ENCODE results near the gene AKAP13.

Gene AKAP13

GRCh38 chr15:85684174-85684710, 303.8 kb downstream of the AKAP13 start:
- Histone ChIP-seq H3K36me3 (ENCODE audit: insufficient read depth, low read depth, low read length) (peaks cover 39% of the 10 kb centered on the region), H3K9ac (ENCODE audit: low read depth, low read length) (no peak overlapping the region), H3K27me3 (ENCODE audit: insufficient read depth, low read length) (no peaks in the 10 kb centered on the region), H3K27ac (ENCODE audit: low read length) (no peak overlapping the region), H3K9me3 (ENCODE audit: insufficient read depth, low read depth, low read length) (no peaks in the 10 kb centered on the region), H3K4me1 (ENCODE audit: insufficient read depth, low read length) (peaks cover 3% of the 10 kb centered on the region; the same call in 1 of the 2 replicates), H3K4me3 (ENCODE audit: low read length) (no peak overlapping the region)

GRCh38 chr15:85685356-85685755, 305.0 kb downstream of the AKAP13 start:
- H3K4me3 ChIP-seq (ENCODE audit: low read length): no peak overlapping the region
- no peaks in the 10 kb centered on the region for H3K9me3 ChIP-seq (ENCODE audit: insufficient read depth, low read depth, low read length)
- no peak overlapping the region for H3K27ac ChIP-seq (ENCODE audit: low read length)
- H3K27me3 ChIP-seq (ENCODE audit: insufficient read depth, low read length): no peaks in the 10 kb centered on the region
- H3K4me1 ChIP-seq (ENCODE audit: insufficient read depth, low read length): peaks cover 13% of the 10 kb centered on the region; the same call in 1 of the 2 replicates
- H3K36me3 ChIP-seq (ENCODE audit: insufficient read depth, low read depth, low read length): peaks cover 39% of the 10 kb centered on the region
- no peak overlapping the region for H3K9ac ChIP-seq (ENCODE audit: low read depth, low read length)

- Histone ChIP-seq H3K4me3 (ENCODE audit: low read length) (no peak overlapping the region), H3K27ac (ENCODE audit: low read length) (no peak overlapping the region), H3K27me3 (ENCODE audit: insufficient read depth, low read length) (no peaks in the 10 kb centered on the region), H3K9me3 (ENCODE audit: insufficient read depth, low read depth, low read length) (no peaks in the 10 kb centered on the region), H3K9ac (ENCODE audit: low read depth, low read length) (no peak overlapping the region), H3K36me3 (ENCODE audit: insufficient read depth, low read depth, low read length) (peaks cover 39% of the 10 kb centered on the region), H3K4me1 (ENCODE audit: insufficient read depth, low read length) (peaks cover 19% of the 10 kb centered on the region; the same call in 1 of the 2 replicates)
Measured at GRCh38 chr15:85687329-85687728, 306.9 kb downstream of the AKAP13 start.

- no peak overlapping the region for H3K4me3 ChIP-seq (ENCODE audit: low read length)
- H3K4me1 ChIP-seq (ENCODE audit: insufficient read depth, low read length): peaks cover 19% of the 10 kb centered on the region; the same call in 1 of the 2 replicates
- peaks cover 48% of the 10 kb centered on the region for H3K36me3 ChIP-seq (ENCODE audit: insufficient read depth, low read depth, low read length)
- H3K9me3 ChIP-seq (ENCODE audit: insufficient read depth, low read depth, low read length): no peaks in the 10 kb centered on the region
- H3K27ac ChIP-seq (ENCODE audit: low read length): no peak overlapping the region
- H3K9ac ChIP-seq (ENCODE audit: low read depth, low read length): no peak overlapping the region
- no peaks in the 10 kb centered on the region for H3K27me3 ChIP-seq (ENCODE audit: insufficient read depth, low read length)
Measured at GRCh38 chr15:85688711-85689110, 308.3 kb downstream of the AKAP13 start.

- Histone ChIP-seq H3K27ac (ENCODE audit: low read length) (peak overlapping the region; percentile 65), H3K27me3 (ENCODE audit: insufficient read depth, low read length) (no peaks in the 10 kb centered on the region), H3K4me3 (ENCODE audit: low read length) (peak overlapping the region; percentile 51; the same call in 1 of the 2 replicates), H3K4me1 (ENCODE audit: insufficient read depth, low read length) (peaks cover 19% of the 10 kb centered on the region; the same call in 1 of the 2 replicates), H3K9ac (ENCODE audit: low read depth, low read length) (peak overlapping the region; percentile 73), H3K36me3 (ENCODE audit: insufficient read depth, low read depth, low read length) (peaks cover 49% of the 10 kb centered on the region), H3K9me3 (ENCODE audit: insufficient read depth, low read depth, low read length) (no peaks in the 10 kb centered on the region)
Measured at GRCh38 chr15:85689729-85690128, 309.3 kb downstream of the AKAP13 start.

GRCh38 chr15:85690561-85691231, 310.3 kb downstream of the AKAP13 start:
- no peak overlapping the region for H3K4me3 ChIP-seq (ENCODE audit: low read length)

DNA sequence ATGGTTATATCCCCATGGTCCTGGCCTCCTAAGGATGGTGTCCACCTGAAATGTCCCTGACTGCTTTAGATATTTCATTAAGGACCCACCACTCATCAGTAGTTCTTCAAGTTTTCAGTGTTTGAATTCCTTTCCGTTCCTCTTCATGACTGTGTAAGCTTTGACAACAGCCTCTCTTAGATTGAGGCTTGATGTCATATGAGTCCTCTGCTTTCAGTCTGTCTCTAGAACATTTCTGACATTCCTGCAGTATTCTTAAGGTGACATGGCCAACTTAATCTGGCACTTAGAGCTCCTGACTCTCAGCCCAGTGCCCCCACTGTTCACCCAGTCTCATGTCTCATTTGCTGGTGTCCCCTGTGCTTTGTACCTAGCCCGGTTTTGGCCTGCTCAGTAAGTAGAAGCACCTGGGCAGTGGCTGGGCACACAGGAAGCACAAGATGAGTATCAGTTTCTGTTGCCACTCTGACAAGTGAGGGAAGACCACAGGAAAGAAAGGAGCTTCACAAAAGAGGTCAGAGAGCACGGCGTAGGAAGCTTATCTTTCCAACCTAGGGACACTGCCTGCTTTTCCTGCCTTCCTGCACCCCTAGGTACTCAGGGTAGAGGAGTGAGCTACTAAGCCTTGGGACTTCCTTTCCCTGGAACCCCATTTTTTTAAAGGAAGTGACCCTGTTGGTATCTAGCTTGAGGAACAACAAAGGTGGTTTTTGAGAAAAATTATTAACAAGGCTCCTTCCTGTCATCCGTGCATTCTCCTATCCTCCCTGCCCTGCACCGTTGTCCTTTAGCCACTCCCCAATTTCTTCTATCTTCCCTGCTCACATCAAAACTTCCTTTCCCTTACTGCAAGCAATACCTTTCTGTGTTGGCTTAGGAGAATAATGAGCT, 311.2 kb downstream of the AKAP13 start:
- H3K4me3 ChIP-seq (ENCODE audit: low read length): no peak overlapping the region
- H3K4me1 ChIP-seq (ENCODE audit: insufficient read depth, low read length): peaks cover 19% of the 10 kb centered on the region; the same call in 1 of the 2 replicates
- H3K9ac ChIP-seq (ENCODE audit: low read depth, low read length): no peak overlapping the region
- no peaks in the 10 kb centered on the region for H3K27me3 ChIP-seq (ENCODE audit: insufficient read depth, low read length)
- H3K36me3 ChIP-seq (ENCODE audit: insufficient read depth, low read depth, low read length): peaks cover 48% of the 10 kb centered on the region
- no peaks in the 10 kb centered on the region for H3K9me3 ChIP-seq (ENCODE audit: insufficient read depth, low read depth, low read length)
- H3K27ac ChIP-seq (ENCODE audit: low read length): no peak overlapping the region

More at GRCh38 chr15:85690561-85691231, 310.3 kb downstream of the AKAP13 start:
- peaks cover 19% of the 10 kb centered on the region; the same call in 1 of the 2 replicates for H3K4me1 ChIP-seq (ENCODE audit: insufficient read depth, low read length)
- no peaks in the 10 kb centered on the region for H3K9me3 ChIP-seq (ENCODE audit: insufficient read depth, low read depth, low read length)
- peaks cover 50% of the 10 kb centered on the region for H3K36me3 ChIP-seq (ENCODE audit: insufficient read depth, low read depth, low read length)
- H3K27ac ChIP-seq (ENCODE audit: low read length): peak overlapping the region; percentile 65
- peak overlapping the region; percentile 73; the same call in 1 of the 2 replicates for H3K9ac ChIP-seq (ENCODE audit: low read depth, low read length)
- H3K27me3 ChIP-seq (ENCODE audit: insufficient read depth, low read length): no peaks in the 10 kb centered on the region

DNA sequence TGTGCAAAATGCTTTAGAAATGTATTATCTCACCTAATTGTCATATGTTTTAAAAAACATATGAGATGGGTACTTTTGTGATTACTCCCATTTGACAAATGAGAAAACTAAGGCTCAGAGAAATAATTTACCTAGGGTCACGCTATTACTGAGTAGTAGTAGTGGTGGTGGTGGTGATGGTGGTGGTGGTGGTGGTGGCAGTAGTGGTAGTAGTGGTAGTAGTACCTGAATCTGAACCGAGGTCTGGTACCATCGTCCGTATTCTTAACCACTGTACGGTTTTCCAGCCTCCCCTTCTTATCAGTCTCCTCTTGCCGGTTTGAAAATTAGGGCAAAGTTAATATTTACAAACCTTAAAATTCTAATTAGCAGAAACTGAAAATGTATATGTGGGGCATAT, 311.9 kb downstream of the AKAP13 start:
- no peak overlapping the region for H3K4me3 ChIP-seq (ENCODE audit: low read length)

DNA sequence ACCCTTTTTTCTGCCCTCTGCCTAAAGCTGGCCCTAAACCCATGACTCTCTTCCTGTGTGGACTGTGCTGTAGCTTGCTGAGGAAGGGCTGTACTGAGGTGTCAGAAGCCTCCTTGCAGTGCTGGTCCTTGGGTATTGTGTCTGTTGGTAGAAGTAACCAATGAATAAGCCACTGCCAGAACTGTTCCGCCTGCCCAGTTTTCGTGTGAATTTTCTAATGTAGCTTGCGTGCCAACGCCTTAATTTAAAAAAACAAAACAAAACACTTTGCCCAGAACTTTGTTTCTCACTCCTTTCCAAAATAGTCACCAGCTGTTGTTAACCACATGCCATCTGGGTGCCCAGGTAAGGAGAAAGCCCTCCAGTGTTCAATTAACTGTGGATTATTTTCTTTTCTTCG, 312.5 kb downstream of the AKAP13 start:
- H3K4me3 ChIP-seq (ENCODE audit: low read length): no peak overlapping the region

More for the DNA sequence above, 311.9 kb downstream of the AKAP13 start:
- H3K4me1 ChIP-seq (ENCODE audit: insufficient read depth, low read length): peaks cover 19% of the 10 kb centered on the region; the same call in 1 of the 2 replicates
- H3K9me3 ChIP-seq (ENCODE audit: insufficient read depth, low read depth, low read length): no peaks in the 10 kb centered on the region
- H3K27me3 ChIP-seq (ENCODE audit: insufficient read depth, low read length): no peaks in the 10 kb centered on the region
- peaks cover 42% of the 10 kb centered on the region for H3K36me3 ChIP-seq (ENCODE audit: insufficient read depth, low read depth, low read length)
- H3K9ac ChIP-seq (ENCODE audit: low read depth, low read length): no peak overlapping the region
- no peak overlapping the region for H3K27ac ChIP-seq (ENCODE audit: low read length)

DNA sequence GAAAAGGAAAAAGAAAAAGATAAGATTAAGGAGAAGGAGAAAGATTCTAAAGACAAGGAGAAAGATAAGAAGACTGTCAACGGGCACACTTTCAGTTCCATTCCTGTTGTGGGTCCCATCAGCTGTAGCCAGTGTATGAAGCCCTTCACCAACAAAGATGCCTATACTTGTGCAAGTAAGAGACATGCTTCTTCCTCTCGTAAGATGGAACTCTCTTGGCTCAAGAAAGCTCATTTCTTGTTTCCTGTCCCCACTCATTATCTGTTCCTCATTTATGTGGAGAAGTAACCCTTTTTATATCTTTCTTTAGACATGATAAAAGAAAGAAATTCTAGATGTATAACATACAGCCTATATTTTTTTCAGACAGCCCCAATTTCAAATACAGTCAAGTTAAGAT, 312.9 kb downstream of the AKAP13 start:
- Histone ChIP-seq H3K9me3 (ENCODE audit: insufficient read depth, low read depth, low read length) (no peaks in the 10 kb centered on the region), H3K4me1 (ENCODE audit: insufficient read depth, low read length) (peaks cover 19% of the 10 kb centered on the region; the same call in 1 of the 2 replicates), H3K36me3 (ENCODE audit: insufficient read depth, low read depth, low read length) (peaks cover 38% of the 10 kb centered on the region), H3K9ac (ENCODE audit: low read depth, low read length) (no peak overlapping the region), H3K27me3 (ENCODE audit: insufficient read depth, low read length) (no peaks in the 10 kb centered on the region), H3K27ac (ENCODE audit: low read length) (no peak overlapping the region), H3K4me3 (ENCODE audit: low read length) (no peak overlapping the region)

More for the DNA sequence above, 312.5 kb downstream of the AKAP13 start:
- H3K9ac ChIP-seq (ENCODE audit: low read depth, low read length): no peak overlapping the region
- H3K4me1 ChIP-seq (ENCODE audit: insufficient read depth, low read length): peaks cover 19% of the 10 kb centered on the region; the same call in 1 of the 2 replicates
- no peak overlapping the region for H3K27ac ChIP-seq (ENCODE audit: low read length)
- peaks cover 38% of the 10 kb centered on the region for H3K36me3 ChIP-seq (ENCODE audit: insufficient read depth, low read depth, low read length)
- no peaks in the 10 kb centered on the region for H3K27me3 ChIP-seq (ENCODE audit: insufficient read depth, low read length)
- no peaks in the 10 kb centered on the region for H3K9me3 ChIP-seq (ENCODE audit: insufficient read depth, low read depth, low read length)

GRCh38 chr15:85694091-85694490, 313.7 kb downstream of the AKAP13 start:
- Histone ChIP-seq H3K36me3 (ENCODE audit: insufficient read depth, low read depth, low read length) (peaks cover 38% of the 10 kb centered on the region), H3K4me3 (ENCODE audit: low read length) (no peak overlapping the region), H3K9ac (ENCODE audit: low read depth, low read length) (no peak overlapping the region), H3K27ac (ENCODE audit: low read length) (no peak overlapping the region), H3K9me3 (ENCODE audit: insufficient read depth, low read depth, low read length) (no peaks in the 10 kb centered on the region), H3K27me3 (ENCODE audit: insufficient read depth, low read length) (no peaks in the 10 kb centered on the region), H3K4me1 (ENCODE audit: insufficient read depth, low read length) (peaks cover 17% of the 10 kb centered on the region; the same call in 1 of the 2 replicates)

All from iPS-20b (cell line).